GM12864 (cell line): Measurements from ENCODE around the gene NFIA.

Experiments
- DNase-seq: peaks from one replicate; pipeline ENCODE4 v3.0.0-alpha.2; 2011; ENCODE audit warnings: low read depth
- H3K4me3 ChIP-seq: 2 replicates; pipeline ENCODE4 v1.5.1; 2011; ENCODE audit warnings: mild to moderate bottlenecking, low read depth, low read length, control low read depth
- CTCF ChIP-seq: IDR thresholded peaks from 2 replicates; pipeline ENCODE4 v1.5.1; 2011; ENCODE audit warnings: low read depth, mild to moderate bottlenecking, moderate library complexity, low read length, control low read depth, inconsistent platforms; ENCODE audit errors: missing control alignments

Gene NFIA

GRCh38 chr1:61358770-61359455, 276.6 kb downstream of the NFIA start:
- no peak for TF ChIP-seq CTCF
- no peak overlapping the region for H3K4me3 ChIP-seq
- no peak for DNase-seq

GRCh38 chr1:61361931-61362330, 279.6 kb downstream of the NFIA start:
- H3K4me3 ChIP-seq = no peak overlapping the region
- TF ChIP-seq CTCF = no peak
- no peak for DNase-seq

- DNase-seq = no peak
- no peak for TF ChIP-seq CTCF
- H3K4me3 ChIP-seq = no peak overlapping the region
Measured at GRCh38 chr1:61362351-61362750, 280.0 kb downstream of the NFIA start.

- DNase-seq = no peak
- no peak for TF ChIP-seq CTCF
- H3K4me3 ChIP-seq = no peak overlapping the region
Measured at GRCh38 chr1:61368366-61368765, 286.0 kb downstream of the NFIA start.

GRCh38 chr1:61368876-61369275, 286.5 kb downstream of the NFIA start:
- no peak for DNase-seq
- no peak for TF ChIP-seq CTCF

GRCh38 chr1:61370177-61370912, 288.0 kb downstream of the NFIA start:
- no peak overlapping the region for H3K4me3 ChIP-seq
- no peak for TF ChIP-seq CTCF
- DNase-seq = no peak

More at GRCh38 chr1:61368876-61369275, 286.5 kb downstream of the NFIA start:
- H3K4me3 ChIP-seq = no peak overlapping the region
